H1 (cell line): ENCODE measurements around the gene PRKN. TPM values are rescaled to one million over a fixed set of nuclear protein-coding genes. Genes with fewer than 3 reads are reported as not detected.

ENCODE experiments used
- CTCF ChIA-PET: fragments of 300-600 bp; sonication (Branson Sonifier 250); formaldehyde crosslinking; loops from one replicate; lab custom pipeline; 2021; ENCODE audit not compliant: partially characterized antibody; lab: Charles Lee
- POLR2A ChIA-PET: fragments of 300-600 bp; sonication (Branson Sonifier 250); formaldehyde crosslinking; loops from one replicate; lab custom pipeline; 2021; ENCODE audit warnings: inconsistent platforms; ENCODE audit not compliant: partially characterized antibody; lab: Charles Lee
- DNase-seq, 2 experiments: peaks; one replicate each; pipeline versions ENCODE4 v3.0.0 to v3.0.0-alpha.2; 2010 to 2022; ENCODE audit warnings: low spot score in 2 of 2, low read depth in 1 of 2, mixed read lengths in 1 of 2
- FAIRE-seq: peaks from 2 replicates; lab custom pipeline; 2011; peaks lifted over from hg19 to GRCh38; lab: Jason Lieb, UNC
- H2AFZ ChIP-seq: 2 replicates; pipeline ENCODE4 v1.8.1; 2012; ENCODE audit warnings: low read length, inconsistent platforms
- H2AK5ac ChIP-seq: 2 replicates; pipeline ENCODE4 v1.6.1; 2013; ENCODE audit warnings: low read depth, low read length
- H2BK120ac ChIP-seq: replicated peaks from 2 replicates; pipeline ENCODE3; 2013; ENCODE audit warnings: low read depth, low read length, inconsistent platforms
- H2BK12ac ChIP-seq: 2 replicates; pipeline ENCODE4 v1.6.1; 2013; ENCODE audit warnings: low read depth, low read length
- H2BK15ac ChIP-seq: 2 replicates; pipeline ENCODE4 v1.6.1; 2013; ENCODE audit warnings: low read length
- H2BK20ac ChIP-seq: 2 replicates; pipeline ENCODE4 v1.6.1; 2013; ENCODE audit warnings: low read length
- H2BK5ac ChIP-seq: 2 replicates; pipeline ENCODE4 v1.6.1; 2013; ENCODE audit warnings: low read depth, low read length
- H3K14ac ChIP-seq: 2 replicates; pipeline ENCODE4 v1.6.1; 2013; ENCODE audit warnings: inconsistent platforms; ENCODE audit not compliant: insufficient read length
- H3K18ac ChIP-seq: 2 replicates; pipeline ENCODE4 v1.6.1; 2013; ENCODE audit warnings: low read length; ENCODE audit errors: extremely low read depth
- H3K23ac ChIP-seq: 2 replicates; pipeline ENCODE4 v1.6.1; 2013; ENCODE audit warnings: inconsistent platforms; ENCODE audit not compliant: insufficient read length
- H3K23me2 ChIP-seq: 2 replicates; pipeline ENCODE4 v1.6.1; 2013; ENCODE audit warnings: low read depth, low read length
- H3K27ac ChIP-seq: 2 replicates; pipeline ENCODE4 v1.6.1; 2011; ENCODE audit warnings: low read depth, low read length, inconsistent platforms
- H3K27me3 ChIP-seq, 4 experiments: replicated peaks in 1 of 4; 1 replicate in 1 of 4; 2 replicates in 3 of 4; pipeline versions ENCODE4 v1.6.1 to v1.8.1; 2011 to 2013; ENCODE audit warnings: low read length in 3 of 4, mild to moderate bottlenecking in 3 of 4, inconsistent platforms in 2 of 4, mixed read lengths in 2 of 4, moderate library complexity in 1 of 4; ENCODE audit not compliant: control insufficient read depth in 3 of 4, insufficient read depth in 3 of 4; ENCODE audit errors: extremely low read depth in 1 of 4
- H3K36me3 ChIP-seq, 4 experiments: 2 replicates each; pipeline versions ENCODE4 v1.6.1 to v1.8.1; 2011 to 2013; ENCODE audit warnings: mild to moderate bottlenecking in 4 of 4, low read length in 3 of 4, moderate library complexity in 2 of 4, control low read depth in 1 of 4, inconsistent platforms in 1 of 4; ENCODE audit not compliant: insufficient read depth in 4 of 4, control insufficient read depth in 2 of 4
- H3K4ac ChIP-seq: replicated peaks from 2 replicates; pipeline ENCODE3; 2013; ENCODE audit warnings: low read length, low read depth, mixed read lengths, inconsistent platforms; ENCODE audit not compliant: insufficient read length
- H3K4me1 ChIP-seq, 4 experiments: replicated peaks in 1 of 4; 1 replicate in 1 of 4; 2 replicates in 3 of 4; pipeline versions ENCODE4 v1.6.1 to v1.8.1; 2011 to 2013; ENCODE audit warnings: low read length in 3 of 4, inconsistent platforms in 2 of 4, mixed read lengths in 1 of 4; ENCODE audit not compliant: insufficient read depth in 4 of 4, control insufficient read depth in 3 of 4
- H3K4me2 ChIP-seq, 2 experiments: 2 replicates each; pipeline versions ENCODE4 v1.6.1 to v1.8.1; 2011 to 2013; ENCODE audit warnings: low read depth in 2 of 2, low read length in 2 of 2, control low read depth in 1 of 2, inconsistent platforms in 1 of 2, mild to moderate bottlenecking in 1 of 2; ENCODE audit not compliant: insufficient read depth in 1 of 2
- H3K4me3 ChIP-seq, 4 experiments: fragments of 200-600, 300-600 bp in 1 of 4; sonication (generic), shearing (Covaris generic), sonication (Bioruptor Twin) in 1 of 4; 2 replicates each; pipeline versions ENCODE4 v1.5.1 to v1.8.1; 2011 to 2016; ENCODE audit warnings: low read length in 4 of 4, low read depth in 3 of 4, control low read depth in 2 of 4, inconsistent platforms in 2 of 4, mild to moderate bottlenecking in 2 of 4, mixed read lengths in 1 of 4, moderate library complexity in 1 of 4; ENCODE audit not compliant: insufficient read depth in 2 of 4; ENCODE audit errors: extremely low read depth in 1 of 4
- H3K56ac ChIP-seq: replicated peaks from 2 replicates; pipeline ENCODE3; 2013; ENCODE audit warnings: low read depth, mild to moderate bottlenecking, mixed read lengths, low read length, inconsistent platforms; ENCODE audit not compliant: insufficient read length
- H3K79me1 ChIP-seq: 2 replicates; pipeline ENCODE4 v1.6.1; 2013; ENCODE audit warnings: low read depth, low read length, control low read depth
- H3K79me2 ChIP-seq, 2 experiments: 2 replicates each; pipeline versions ENCODE4 v1.6.1 to v1.8.1; 2012 to 2013; ENCODE audit warnings: low read length in 2 of 2, mild to moderate bottlenecking in 2 of 2, inconsistent platforms in 1 of 2; ENCODE audit not compliant: insufficient read depth in 2 of 2, control insufficient read depth in 1 of 2
- H3K9ac ChIP-seq, 4 experiments: replicated peaks in 1 of 4; 1 replicate in 1 of 4; 2 replicates in 3 of 4; pipeline versions ENCODE4 v1.6.1 to v1.8.1; 2011 to 2013; ENCODE audit warnings: low read depth in 3 of 4, low read length in 3 of 4, control low read depth in 2 of 4, mild to moderate bottlenecking in 2 of 4, moderate library complexity in 2 of 4, inconsistent platforms in 1 of 4; ENCODE audit errors: extremely low read depth in 1 of 4
- H3K9me3 ChIP-seq, 2 experiments: 2 replicates each; pipeline versions ENCODE4 v1.6.1 to v1.8.1; 2012 to 2013; ENCODE audit warnings: mild to moderate bottlenecking in 2 of 2, moderate library complexity in 2 of 2, control low read depth in 1 of 2, inconsistent platforms in 1 of 2, low read depth in 1 of 2, low read length in 1 of 2, mixed read lengths in 1 of 2; ENCODE audit not compliant: insufficient read depth in 2 of 2
- H4K20me1 ChIP-seq, 2 experiments: replicated peaks in 1 of 2; 2 replicates each; pipeline versions ENCODE3 to v1.8.1; 2011 to 2013; ENCODE audit warnings: inconsistent platforms in 2 of 2, low read length in 2 of 2, mild to moderate bottlenecking in 1 of 2; ENCODE audit not compliant: insufficient read depth in 2 of 2, control insufficient read depth in 1 of 2
- H4K5ac ChIP-seq: 2 replicates; pipeline ENCODE4 v1.6.1; 2013; ENCODE audit warnings: low read length, low read depth, mixed read lengths, inconsistent platforms; ENCODE audit not compliant: insufficient read length
- H4K8ac ChIP-seq: 2 replicates; pipeline ENCODE4 v1.8.0; 2013; ENCODE audit warnings: mild to moderate bottlenecking, moderate library complexity, low read length, inconsistent platforms; ENCODE audit not compliant: insufficient read depth; ENCODE audit errors: extremely low read depth
- H4K91ac ChIP-seq: replicated peaks from 2 replicates; pipeline ENCODE3; 2013; ENCODE audit warnings: low read length, mixed read lengths, inconsistent platforms; ENCODE audit not compliant: insufficient read length
- BRCA1 ChIP-seq: IDR thresholded peaks from 2 replicates; pipeline ENCODE4 v1.6.1; 2012; ENCODE audit warnings: low read depth, low read length, improper control_type of control experiment
- EP300 ChIP-seq, 2 experiments: IDR thresholded peaks; 1 replicate in 1 of 2; 2 replicates in 1 of 2; pipeline ENCODE4 v1.6.1; 2011 to 2012; ENCODE audit warnings: low read depth in 2 of 2, low read length in 2 of 2, mild to moderate bottlenecking in 2 of 2, borderline replicate concordance in 1 of 2, inconsistent platforms in 1 of 2, moderate library complexity in 1 of 2
- FOSL1 ChIP-seq: IDR thresholded peaks from 2 replicates; pipeline ENCODE4 v1.6.1; 2011; ENCODE audit warnings: mild to moderate bottlenecking, low read depth, low read length, moderate library complexity; ENCODE audit not compliant: insufficient read depth
- HDAC2 ChIP-seq, 2 experiments: fragments of 300-600 bp in 1 of 2; sonication (generic) in 1 of 2; IDR thresholded peaks; 2 replicates each; pipeline ENCODE4 v1.6.1; 2011 to 2012; ENCODE audit warnings: low read depth in 2 of 2, low read length in 2 of 2, mild to moderate bottlenecking in 2 of 2, moderate library complexity in 2 of 2, borderline replicate concordance in 1 of 2, inconsistent platforms in 1 of 2
- HDAC6 ChIP-seq: IDR thresholded peaks from one replicate; pipeline ENCODE4 v1.7.1; 2012; ENCODE audit warnings: low read depth, mild to moderate bottlenecking, inconsistent platforms, low read length, moderate library complexity
- JUN ChIP-seq: IDR thresholded peaks from 2 replicates; pipeline ENCODE4 v1.6.1; 2011; ENCODE audit warnings: low read depth, mild to moderate bottlenecking, improper control_type of control experiment, low read length
- JUND ChIP-seq: IDR thresholded peaks from 2 replicates; pipeline ENCODE4 v1.6.1; 2011; ENCODE audit warnings: mild to moderate bottlenecking, improper control_type of control experiment, low read length
- NANOG ChIP-seq: IDR thresholded peaks from 2 replicates; pipeline ENCODE4 v1.6.1; 2011; ENCODE audit warnings: low read length, low read depth, mild to moderate bottlenecking, inconsistent platforms; ENCODE audit not compliant: insufficient read depth, poor library complexity, severe bottlenecking
- RXRA ChIP-seq: IDR thresholded peaks from 2 replicates; pipeline ENCODE4 v1.6.1; 2011; ENCODE audit warnings: low read depth, mild to moderate bottlenecking, low read length, moderate library complexity; ENCODE audit not compliant: insufficient read depth
- WGBS, 2 experiments: shearing (Covaris generic) in 1 of 2; methylation state at CpG; one replicate each; pipeline versions ENCODE4 v1.1.6 to v1.1.7; 2013 to 2015; ENCODE audit warnings: low lambda C conversion rate in 2 of 2, mixed read lengths in 2 of 2, inconsistent platforms in 1 of 2, low coverage in 1 of 2, missing lambda C conversion rate in 1 of 2; ENCODE audit not compliant: insufficient replicate concordance in 2 of 2, insufficient coverage in 1 of 2, insufficient read length in 1 of 2; ENCODE audit errors: extremely low coverage in 1 of 2, missing lambda C conversion rate in 1 of 2; 5-methylcytosine and 5-hydroxymethylcytosine counted together
- polyA plus RNA-seq, 7 experiments: library from polyadenylated mRNA; depleted of rRNA in 3 of 7; stranded (reverse) in 5 of 7; unstranded in 2 of 7; fragments of >200 nt in 5 of 7; fragments of 200-250 nt in 2 of 7; gene quantifications; 1 replicate in 5 of 7; 2 replicates in 1 of 7; 4 replicates in 1 of 7; pipeline versions ENCODE4 v1.2.1 to v1.2.3, GENCODE V29; 2011 to 2013; ENCODE audit warnings: missing spikeins in 2 of 7, mixed read lengths in 2 of 7
- total RNA-seq: library from RNA; stranded (reverse); fragmentation: NEBNext Ultra II Directional; extraction: Animal tissue kit (Norgen Biotek cat#: 25700); gene quantifications from 2 replicates; pipeline ENCODE4 v1.2.1, GENCODE V29; 2021
- TF ChIP-seq, protein P1 (sequence below): IDR thresholded peaks from 2 replicates; pipeline ENCODE4 v1.6.1; 2012; ENCODE audit warnings: low read length, inconsistent platforms
- TF ChIP-seq, protein P2 (sequence below): IDR thresholded peaks from 2 replicates; pipeline ENCODE4 v1.6.1; 2011; ENCODE audit warnings: low read length, improper control_type of control experiment

PRKN gene
- total and polyA plus RNA-seq, 2 of the 8 experiments (the other 6 are each of a cell fraction or from before 2014, with no cell fraction given), result 0.13 to 0.29 TPM

DNA sequence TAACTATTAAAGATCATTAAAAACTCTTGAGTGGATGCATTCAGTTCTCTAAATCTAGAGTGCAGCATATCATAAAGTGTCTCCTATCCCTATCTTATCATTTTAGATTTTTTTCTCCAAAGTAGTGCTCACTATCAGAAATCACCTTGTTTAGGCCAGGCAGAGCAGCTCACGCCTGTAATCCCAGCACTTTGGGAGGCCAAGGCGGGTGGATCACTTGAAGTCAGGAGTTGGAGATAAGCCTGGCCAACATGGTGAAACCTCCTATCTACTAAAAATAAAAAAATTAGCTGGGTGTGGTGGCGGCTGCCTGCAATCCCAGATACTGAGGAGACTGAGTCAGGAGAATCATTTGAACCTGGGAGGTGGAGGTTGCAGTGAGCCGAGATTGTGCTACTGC is 368.9 kb downstream of the PRKN start:
- H3K79me2 ChIP-seq, result no peaks in the 10 kb centered on the region
- H3K9me3 ChIP-seq, result no peaks in the 10 kb centered on the region
- no peak overlapping the region for H3K4ac ChIP-seq
- H4K91ac ChIP-seq, result no peak overlapping the region
- H3K14ac ChIP-seq, result no peak overlapping the region
- no peak overlapping the region for H4K8ac ChIP-seq
- no peak for DNase-seq
- no peak overlapping the region for H3K4me3 ChIP-seq
- no peak overlapping the region for H3K23ac ChIP-seq
- no peak overlapping the region for H3K18ac ChIP-seq
- no peak overlapping the region for H3K27ac ChIP-seq
- no peaks in the 10 kb centered on the region for H3K23me2 ChIP-seq
- H4K20me1 ChIP-seq, result no peaks in the 10 kb centered on the region
- H3K36me3 ChIP-seq, result no peaks in the 10 kb centered on the region
- H2BK5ac ChIP-seq, result no peak overlapping the region
- ChIA-PET CTCF (no interaction called here), POLR2A (no interaction called here)
- H2BK120ac ChIP-seq, result no peak overlapping the region
- no peak overlapping the region for H2BK15ac ChIP-seq
- FAIRE-seq, result no peak
- H4K5ac ChIP-seq, result no peak overlapping the region
- H3K27me3 ChIP-seq, result no peaks in the 10 kb centered on the region
- H3K56ac ChIP-seq, result no peak overlapping the region
- H2AK5ac ChIP-seq, result no peak overlapping the region
- no peak overlapping the region for H2BK12ac ChIP-seq
- no peak overlapping the region for H2BK20ac ChIP-seq
- no peak overlapping the region for H2AFZ ChIP-seq
- no peak overlapping the region for H3K9ac ChIP-seq
- 91% methylated on average over 4 of the region's 4 CpGs; no CpG with 5 or more reads in 1 of the 2 experiments for WGBS, 2 experiments
- no peaks in the 10 kb centered on the region for H3K4me1 ChIP-seq
- H3K79me1 ChIP-seq, result no peaks in the 10 kb centered on the region
- H3K4me2 ChIP-seq, result no peak overlapping the region
- TF ChIP-seq HDAC6, result no peak
- TF ChIP-seq EP300 (IDR thresholded peaks at IDR 0.05; ENCODE audit: borderline replicate concordance in 1 of 2, low read depth in 2 of 2, low read length in 2 of 2), result no peak
- TF ChIP-seq, protein P1, sequence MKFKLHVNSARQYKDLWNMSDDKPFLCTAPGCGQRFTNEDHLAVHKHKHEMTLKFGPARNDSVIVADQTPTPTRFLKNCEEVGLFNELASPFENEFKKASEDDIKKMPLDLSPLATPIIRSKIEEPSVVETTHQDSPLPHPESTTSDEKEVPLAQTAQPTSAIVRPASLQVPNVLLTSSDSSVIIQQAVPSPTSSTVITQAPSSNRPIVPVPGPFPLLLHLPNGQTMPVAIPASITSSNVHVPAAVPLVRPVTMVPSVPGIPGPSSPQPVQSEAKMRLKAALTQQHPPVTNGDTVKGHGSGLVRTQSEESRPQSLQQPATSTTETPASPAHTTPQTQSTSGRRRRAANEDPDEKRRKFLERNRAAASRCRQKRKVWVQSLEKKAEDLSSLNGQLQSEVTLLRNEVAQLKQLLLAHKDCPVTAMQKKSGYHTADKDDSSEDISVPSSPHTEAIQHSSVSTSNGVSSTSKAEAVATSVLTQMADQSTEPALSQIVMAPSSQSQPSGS, result no peak
- TF ChIP-seq, protein P2, sequence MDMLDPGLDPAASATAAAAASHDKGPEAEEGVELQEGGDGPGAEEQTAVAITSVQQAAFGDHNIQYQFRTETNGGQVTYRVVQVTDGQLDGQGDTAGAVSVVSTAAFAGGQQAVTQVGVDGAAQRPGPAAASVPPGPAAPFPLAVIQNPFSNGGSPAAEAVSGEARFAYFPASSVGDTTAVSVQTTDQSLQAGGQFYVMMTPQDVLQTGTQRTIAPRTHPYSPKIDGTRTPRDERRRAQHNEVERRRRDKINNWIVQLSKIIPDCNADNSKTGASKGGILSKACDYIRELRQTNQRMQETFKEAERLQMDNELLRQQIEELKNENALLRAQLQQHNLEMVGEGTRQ, result no peak
- TF ChIP-seq FOSL1, result no peak
- no peak for TF ChIP-seq JUND
- no peak for TF ChIP-seq HDAC2 (IDR thresholded peaks at IDR 0.05; ENCODE audit: borderline replicate concordance in 1 of 2, low read depth in 2 of 2, low read length in 2 of 2)
- TF ChIP-seq NANOG, result no peak
- TF ChIP-seq BRCA1, result no peak
- no peak for TF ChIP-seq JUN
- no peak for TF ChIP-seq RXRA
